Measurements from ENCODE around the gene FAM72C.
"Not testable (repeated sequence)": the region's sequence is repeated elsewhere in the genome, so short reads cannot be mapped to it uniquely, and the experiment has no call there.

DNA sequence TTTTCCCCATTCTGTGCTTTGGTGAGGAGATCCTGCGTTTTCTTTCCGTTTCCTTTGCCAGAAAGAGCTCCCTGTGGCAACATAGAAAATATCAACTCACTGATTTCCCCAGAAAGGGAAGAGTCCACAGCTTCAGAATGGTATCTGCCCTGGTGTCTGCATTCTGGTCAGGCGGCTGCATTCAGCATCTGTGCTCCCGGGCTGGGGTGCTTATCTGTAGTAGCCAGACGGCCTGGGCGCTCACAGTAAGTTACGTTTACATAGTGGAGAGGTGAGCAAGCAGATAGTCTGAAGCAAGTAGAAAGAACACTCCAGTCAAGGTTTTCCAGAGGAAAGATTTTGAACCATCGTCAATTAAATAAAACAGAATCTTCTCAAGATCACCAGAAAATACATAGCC is 29.3 kb upstream of the FAM72C start:
- TF ChIP-seq, protein P1, sequence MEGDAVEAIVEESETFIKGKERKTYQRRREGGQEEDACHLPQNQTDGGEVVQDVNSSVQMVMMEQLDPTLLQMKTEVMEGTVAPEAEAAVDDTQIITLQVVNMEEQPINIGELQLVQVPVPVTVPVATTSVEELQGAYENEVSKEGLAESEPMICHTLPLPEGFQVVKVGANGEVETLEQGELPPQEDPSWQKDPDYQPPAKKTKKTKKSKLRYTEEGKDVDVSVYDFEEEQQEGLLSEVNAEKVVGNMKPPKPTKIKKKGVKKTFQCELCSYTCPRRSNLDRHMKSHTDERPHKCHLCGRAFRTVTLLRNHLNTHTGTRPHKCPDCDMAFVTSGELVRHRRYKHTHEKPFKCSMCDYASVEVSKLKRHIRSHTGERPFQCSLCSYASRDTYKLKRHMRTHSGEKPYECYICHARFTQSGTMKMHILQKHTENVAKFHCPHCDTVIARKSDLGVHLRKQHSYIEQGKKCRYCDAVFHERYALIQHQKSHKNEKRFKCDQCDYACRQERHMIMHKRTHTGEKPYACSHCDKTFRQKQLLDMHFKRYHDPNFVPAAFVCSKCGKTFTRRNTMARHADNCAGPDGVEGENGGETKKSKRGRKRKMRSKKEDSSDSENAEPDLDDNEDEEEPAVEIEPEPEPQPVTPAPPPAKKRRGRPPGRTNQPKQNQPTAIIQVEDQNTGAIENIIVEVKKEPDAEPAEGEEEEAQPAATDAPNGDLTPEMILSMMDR (conservative IDR thresholded peaks at IDR 0.05), result not testable (repeated sequence)
- not testable (repeated sequence) for TF ChIP-seq ZFX (IDR thresholded peaks at IDR 0.05)

Measured in C4-2B (cell line).